Motor neuron (in vitro differentiated cells): ENCODE measurements around the gene NOP53. TPM values are rescaled to one million over a fixed set of nuclear protein-coding genes. Genes with fewer than 3 reads are reported as not detected.
"Not testable (repeated sequence)": the region's sequence is repeated elsewhere in the genome, so short reads cannot be mapped to it uniquely, and the experiment has no call there.

Experiments
- ATAC-seq, 8 experiments: fragments of 200-7000 bp; cut with Tn5 transposase; replicated peaks in 6 of 8; 2 replicates each; pipeline ENCODE4 v1.8.0; 2021; ENCODE audit warnings: mild to moderate bottlenecking in 8 of 8, moderate library complexity in 8 of 8
- H3K27ac ChIP-seq, 2 donors: fragments of 250-450 bp; sonication (Bioruptor Pico); 2 replicates each; pipeline ENCODE4 v1.9.0; 2021; ENCODE audit warnings: antibody characterized with exemption in 2 of 2, mild to moderate bottlenecking in 2 of 2, moderate library complexity in 1 of 2
- H3K4me1 ChIP-seq, 2 donors: fragments of 250-450 bp; sonication (Bioruptor Pico); replicated peaks in 1 of 2; 2 replicates each; pipeline ENCODE4 v1.6.1; 2021; ENCODE audit warnings: antibody characterized with exemption in 2 of 2, mild to moderate bottlenecking in 2 of 2, moderate library complexity in 1 of 2
- H3K4me3 ChIP-seq, 5 donors: fragments of 250-450 bp; sonication (Bioruptor Pico); 2 replicates each; pipeline ENCODE4 v1.9.0; 2021; ENCODE audit warnings: antibody characterized with exemption in 5 of 5, mild to moderate bottlenecking in 5 of 5, moderate library complexity in 4 of 5
- WGBS, 10 experiments: fragments of 450-650 bp; shearing (Covaris generic); methylation state at CpG; one replicate each; pipeline ENCODE4 v1.0.0; 2022; 5-methylcytosine and 5-hydroxymethylcytosine counted together
- in situ Hi-C, 9 experiments: fragments of 400-800 bp; cut with MboI; loops; one replicate each; pipeline ENCODE4 v1.15.0; 2021; ENCODE audit warnings: low sequenced_read_pairs in 9 of 9, low pct_unique_long_range_greater_than_20kb in 2 of 9; ENCODE audit not compliant: unreplicated experiment in 9 of 9
- total RNA-seq, 8 experiments: library from RNA; unstranded; fragments of 300-600 nt; gene quantifications; 2 replicates each; pipeline versions ENCODE4 v1.2.3 to v1.2.4, GENCODE V29; 2022

The NOP53 gene
- total RNA-seq, 8 experiments from 2014 or later = 106 to 243 (median 168) TPM

DNA sequence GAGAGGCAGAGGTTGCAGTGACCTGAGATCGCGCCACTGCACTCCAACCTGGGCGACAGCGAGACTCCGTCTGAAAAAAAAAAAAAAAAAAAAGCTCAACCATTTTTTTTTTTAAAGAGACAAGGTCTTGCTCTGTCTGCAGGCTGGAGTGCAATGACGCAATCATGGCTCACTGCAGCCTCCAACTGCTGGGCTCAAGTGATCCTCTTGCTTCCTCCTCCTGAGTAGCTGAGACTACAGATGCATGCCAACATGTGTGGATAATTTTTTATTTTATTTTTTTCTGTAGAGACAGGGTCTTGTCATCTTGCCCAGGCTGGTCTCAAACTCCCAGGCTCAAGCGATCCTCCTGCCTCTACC is 21.8 kb upstream of the NOP53 start:
- 0 to 80% (median 32%) methylated on average over 1 to 7 of the region's 7 CpGs; no CpG with 5 or more reads in 1 of the 10 experiments for WGBS, 10 experiments
- Histone ChIP-seq H3K4me1 (peaks cover 24 to 26% of the 10 kb centered on the region in 2 donors), H3K4me3 (peak overlapping the region in 2 of 5 donors; percentile 11), H3K27ac (peak overlapping the region; percentile 76 to 79)
- in situ Hi-C loops = loop anchor here in 2 of 9 experiments (25.0 kb wide), 1 partner anchor 286 kb away; no protein-coding TSS in a partner anchor
- peak in 6 of 8 experiments; percentile 3 to 36 (median 29) for ATAC-seq

- WGBS, 10 experiments = 63 to 100% (median 89%) methylated on average over 1 to 18 of the region's 48 CpGs; no CpG with 5 or more reads in 2 of the 10 experiments
- no peak for ATAC-seq
- in situ Hi-C loops = loop anchor here in 2 of 9 experiments (25.0 kb wide), 2 partner anchors 289 to 439 kb away; no protein-coding TSS in a partner anchor
- H3K4me3 ChIP-seq = no peak overlapping the region
- H3K4me1 ChIP-seq = peaks cover 11 to 19% of the 10 kb centered on the region in 2 donors
- H3K27ac ChIP-seq = no peak overlapping the region
Measured at GRCh38 chr19:47725759-47726401, 19.5 kb upstream of the NOP53 start.

- no peak for ATAC-seq
- in situ Hi-C loops = loop anchor here in 2 of 9 experiments (25.0 kb wide), 2 partner anchors 289 to 439 kb away; no protein-coding TSS in a partner anchor
- Histone ChIP-seq H3K4me1 (peaks cover 11 to 19% of the 10 kb centered on the region in 2 donors), H3K4me3 (no peak overlapping the region), H3K27ac (no peak overlapping the region)
- WGBS, 10 experiments = 55 to 98% (median 81%) methylated on average over 2 to 4 of the region's 4 CpGs; no CpG with 5 or more reads in 2 of the 10 experiments
Measured at GRCh38 chr19:47726467-47726866, 18.9 kb upstream of the NOP53 start.

- H3K4me1 ChIP-seq = peaks cover 6 to 14% of the 10 kb centered on the region in 2 donors
- not testable (repeated sequence) for H3K27ac ChIP-seq, H3K4me3 ChIP-seq, ATAC-seq
- in situ Hi-C loops = loop anchor here in 2 of 9 experiments (25.0 kb wide), 2 partner anchors 291 to 441 kb away; no protein-coding TSS in a partner anchor
- WGBS, 10 experiments = 57 to 100% (median 87%) methylated on average over 1 to 4 of the region's 4 CpGs; no CpG with 5 or more reads in 2 of the 10 experiments
Measured at GRCh38 chr19:47728295-47728694, 17.1 kb upstream of the NOP53 start.

GRCh38 chr19:47729468-47729798 is 15.9 kb upstream of the NOP53 start:
- in situ Hi-C loops = loop anchor here in 2 of 9 experiments (25.0 kb wide), 2 partner anchors 292 to 442 kb away; no protein-coding TSS in a partner anchor
- 0 to 100% (median 43%) methylated on average over 1 to 5 of the region's 9 CpGs; no CpG with 5 or more reads in 2 of the 10 experiments for WGBS, 10 experiments
- peak; percentile 57 to 86 (median 65) for ATAC-seq
- Histone ChIP-seq H3K4me3 (no peak overlapping the region), H3K27ac (no peak overlapping the region), H3K4me1 (peaks cover 0 to 8% of the 10 kb centered on the region in 2 donors)

DNA sequence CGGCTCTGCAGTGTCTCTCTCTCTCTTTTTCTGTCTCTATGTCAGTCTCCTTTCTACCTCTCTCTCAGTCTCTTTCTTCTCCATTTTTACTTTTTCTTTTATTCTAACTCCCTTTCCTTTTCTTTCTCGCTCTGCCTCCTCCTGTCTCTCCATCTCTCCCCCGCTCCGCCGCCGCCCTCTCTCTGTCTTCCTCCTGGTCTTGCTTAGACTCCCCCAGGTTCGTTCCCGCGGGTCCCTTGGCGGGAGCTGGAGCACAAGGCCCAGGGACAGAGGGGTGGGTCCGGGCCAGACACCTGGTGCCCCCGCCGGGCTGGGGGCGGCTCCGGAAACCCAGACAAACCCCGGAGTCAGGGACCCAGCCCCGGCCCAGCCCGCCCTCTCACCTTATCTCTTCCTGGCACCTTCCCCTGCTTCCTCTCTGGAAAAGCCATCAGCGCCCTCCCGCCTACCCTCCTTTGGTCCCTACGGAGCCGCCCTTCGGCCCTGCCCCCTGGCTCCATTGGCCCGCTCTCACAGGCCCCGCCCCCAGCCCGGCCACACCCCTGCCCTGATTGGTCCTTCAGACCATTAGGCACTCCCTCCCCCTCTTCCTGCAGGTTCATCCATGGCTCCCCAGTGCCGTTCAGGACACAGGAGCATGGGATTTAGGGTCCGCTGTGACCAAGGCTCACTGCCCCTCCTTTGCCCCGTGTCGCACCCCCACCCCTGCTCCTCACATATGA is 15.4 kb upstream of the NOP53 start:
- H3K4me1 ChIP-seq = peaks cover 0 to 8% of the 10 kb centered on the region in 2 donors
- H3K27ac ChIP-seq = no peak overlapping the region
- ATAC-seq = peak in 7 of 8 experiments; percentile 38 to 82 (median 52)
- 7 to 88% (median 46%) methylated on average over 5 to 11 of the region's 30 CpGs; no CpG with 5 or more reads in 4 of the 10 experiments for WGBS, 10 experiments
- H3K4me3 ChIP-seq = peak overlapping the region in 1 of 5 donors; percentile 26
- in situ Hi-C loops = loop anchor here in 2 of 9 experiments (25.0 kb wide), 2 partner anchors 293 to 443 kb away; no protein-coding TSS in a partner anchor

GRCh38 chr19:47730521-47730889 is 14.8 kb upstream of the NOP53 start:
- no peak for ATAC-seq
- H3K4me3 ChIP-seq = no peak overlapping the region
- no peak overlapping the region for H3K27ac ChIP-seq
- H3K4me1 ChIP-seq = peaks cover 0 to 8% of the 10 kb centered on the region in 2 donors
- 72 to 100% (median 97%) methylated on average over 1 to 4 of the region's 8 CpGs; no CpG with 5 or more reads in 3 of the 10 experiments for WGBS, 10 experiments
- in situ Hi-C loops = loop anchor here in 2 of 9 experiments (25.0 kb wide), 2 partner anchors 293 to 443 kb away; no protein-coding TSS in a partner anchor

GRCh38 chr19:47730910-47731309 is 14.4 kb upstream of the NOP53 start:
- in situ Hi-C loops = loop anchor here in 2 of 9 experiments (25.0 kb wide), 2 partner anchors 294 to 444 kb away; no protein-coding TSS in a partner anchor
- Histone ChIP-seq H3K4me1 (peaks cover 0 to 8% of the 10 kb centered on the region in 2 donors), H3K27ac (no peak overlapping the region), H3K4me3 (no peak overlapping the region)
- no peak for ATAC-seq
- WGBS, 10 experiments = 80 to 96% (median 91%) methylated on average over 2 to 8 of the region's 8 CpGs; no CpG with 5 or more reads in 4 of the 10 experiments

- H3K27ac ChIP-seq = no peak overlapping the region
- H3K4me1 ChIP-seq = no peaks in the 10 kb centered on the region
- ATAC-seq = peak in 3 of 8 experiments; percentile 97 to 100 (median 99)
- in situ Hi-C loops = loop anchor here in 2 of 9 experiments (25.0 kb wide), 2 partner anchors 298 to 448 kb away; no protein-coding TSS in a partner anchor
- WGBS, 10 experiments = 0 to 63% (median 20%) methylated on average over 1 to 2 of the region's 4 CpGs; no CpG with 5 or more reads in 3 of the 10 experiments
- H3K4me3 ChIP-seq = no peak overlapping the region
Measured at GRCh38 chr19:47735131-47735530, 10.2 kb upstream of the NOP53 start.

- Histone ChIP-seq H3K4me1 (peaks cover 4 to 18% of the 10 kb centered on the region in 2 donors), H3K4me3 (no peak overlapping the region), H3K27ac (no peak overlapping the region)
- in situ Hi-C loops = loop anchor here in 2 of 9 experiments (25.0 kb wide), 2 partner anchors 304 to 454 kb away; no protein-coding TSS in a partner anchor
- 76 to 80% (median 80%) methylated on average over 2 to 20 of the region's 48 CpGs; no CpG with 5 or more reads in 7 of the 10 experiments for WGBS, 10 experiments
- no peak for ATAC-seq
Measured at GRCh38 chr19:47740866-47741519, 4.4 kb upstream of the NOP53 start.

GRCh38 chr19:47741544-47742140 is 3.7 kb upstream of the NOP53 start:
- in situ Hi-C loops = loop anchor here in 2 of 9 experiments (25.0 kb wide), 2 partner anchors 304 to 454 kb away; no protein-coding TSS in a partner anchor
- ATAC-seq = no peak
- Histone ChIP-seq H3K27ac (no peak overlapping the region), H3K4me3 (no peak overlapping the region), H3K4me1 (peaks cover 9 to 24% of the 10 kb centered on the region in 2 donors)
- WGBS, 10 experiments = 72 to 100% (median 76%) methylated on average over 1 to 9 of the region's 15 CpGs; no CpG with 5 or more reads in 1 of the 10 experiments

DNA sequence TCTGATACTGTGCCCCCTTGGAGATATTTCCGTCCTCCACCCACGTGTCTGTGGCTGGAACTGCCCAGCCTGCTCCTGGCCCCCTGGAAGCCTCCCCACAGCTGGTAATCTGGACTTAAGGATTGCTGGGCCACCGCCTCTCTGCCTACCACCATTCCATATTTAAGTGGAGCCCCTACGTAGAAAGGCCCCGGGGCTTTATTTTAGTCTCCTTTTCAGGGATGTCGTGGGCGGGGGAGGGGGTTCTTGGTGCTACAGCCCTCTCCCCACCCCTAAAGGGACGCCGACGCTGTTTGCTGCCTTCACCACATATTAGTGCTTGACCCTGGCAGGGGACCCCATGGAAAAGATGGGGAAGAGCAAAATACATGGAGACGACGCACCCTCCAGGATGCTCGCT is 2.7 kb upstream of the NOP53 start:
- Histone ChIP-seq H3K4me1 (peaks cover 9 to 25% of the 10 kb centered on the region in 2 donors), H3K4me3 (no peak overlapping the region), H3K27ac (peak overlapping the region in 1 of 2 donors; percentile 47)
- ATAC-seq = peak in 2 of 8 experiments; percentile 1 to 5
- in situ Hi-C loops = loop anchor here in 2 of 9 experiments (25.0 kb wide), 2 partner anchors 305 to 455 kb away; no protein-coding TSS in a partner anchor
- 0 to 68% (median 20%) methylated on average over 1 to 6 of the region's 13 CpGs; no CpG with 5 or more reads in 7 of the 10 experiments for WGBS, 10 experiments
